IPS DF 6.9 (cell line): ENCODE measurements around the gene VWA3B.

ENCODE experiments used
- DNase-seq: peaks from one replicate; pipeline ENCODE4 v3.0.0-alpha.2; 2013; ENCODE audit warnings: low read depth, low spot score
- H3K27ac ChIP-seq: one replicate; pipeline ENCODE4 v1.5.1; 2013; ENCODE audit warnings: low read length, control low read depth
- H3K27me3 ChIP-seq: 2 replicates; pipeline ENCODE4 v1.6.1; 2013; ENCODE audit warnings: mild to moderate bottlenecking, low read length; ENCODE audit not compliant: control insufficient read depth, insufficient read depth
- H3K36me3 ChIP-seq: 2 replicates; pipeline ENCODE4 v1.6.1; 2013; ENCODE audit warnings: low read length; ENCODE audit not compliant: control insufficient read depth, insufficient read depth
- H3K4me1 ChIP-seq: 2 replicates; pipeline ENCODE4 v1.6.1; 2013; ENCODE audit warnings: low read length; ENCODE audit not compliant: control insufficient read depth, insufficient read depth
- H3K4me3 ChIP-seq: 2 replicates; pipeline ENCODE4 v1.5.1; 2013; ENCODE audit warnings: mild to moderate bottlenecking, low read length
- H3K9me3 ChIP-seq: 2 replicates; pipeline ENCODE4 v1.6.1; 2013; ENCODE audit warnings: low read length, inconsistent platforms; ENCODE audit not compliant: control insufficient read depth, insufficient read depth
- WGBS: extraction: QIAGEN DNeasy Blood & Tissue Kit; methylation state at CpG from one replicate; pipeline ENCODE4 v1.1.7; 2013; ENCODE audit warnings: mixed read lengths, missing lambda C conversion rate; ENCODE audit not compliant: insufficient read length, insufficient coverage; 5-methylcytosine and 5-hydroxymethylcytosine counted together

VWA3B gene

GRCh38 chr2:98341241-98341640, 254.3 kb downstream of the VWA3B start:
- H3K4me3 ChIP-seq, result no peak overlapping the region
- DNase-seq, result no peak
- no peaks in the 10 kb centered on the region for H3K9me3 ChIP-seq
- no CpG with 5 or more reads among the region's 2 CpGs for WGBS
- peaks cover 16% of the 10 kb centered on the region for H3K27me3 ChIP-seq
- no peak overlapping the region for H3K27ac ChIP-seq
- H3K36me3 ChIP-seq, result no peaks in the 10 kb centered on the region
- H3K4me1 ChIP-seq, result no peaks in the 10 kb centered on the region

- Histone ChIP-seq H3K9me3 (no peaks in the 10 kb centered on the region), H3K36me3 (no peaks in the 10 kb centered on the region), H3K27ac (no peak overlapping the region), H3K27me3 (peaks cover 33% of the 10 kb centered on the region), H3K4me3 (no peak overlapping the region), H3K4me1 (peaks cover 7% of the 10 kb centered on the region)
- DNase-seq, result no peak
- no CpG with 5 or more reads among the region's 3 CpGs for WGBS
Observed at GRCh38 chr2:98343285-98343684, 256.3 kb downstream of the VWA3B start.

- DNase-seq, result no peak
- H3K4me1 ChIP-seq, result peaks cover 7% of the 10 kb centered on the region
- no peak within 1 kb of the TSS for H3K27ac ChIP-seq
- WGBS, result no CpG with 5 or more reads among the region's 72 CpGs
- peak within 1 kb of the TSS; percentile 22; the same call in 1 of the 2 replicates for H3K4me3 ChIP-seq
- H3K9me3 ChIP-seq, result no peaks in the 10 kb centered on the region
- H3K27me3 ChIP-seq, result peaks cover 38% of the 10 kb centered on the region
- no peaks in the 10 kb centered on the region for H3K36me3 ChIP-seq
Observed at GRCh38 chr2:98346311-98347236, 259.6 kb downstream of the VWA3B start, which contains the start of gene CNGA3. Gene CNGA3 (plus strand): TSS chr2:98346456. CDS start chr2:98369976, 23,520 bp downstream.

GRCh38 chr2:98347298-98348065, 260.5 kb downstream of the VWA3B start:
- Histone ChIP-seq H3K4me3 (no peak overlapping the region; the same call in 1 of the 2 replicates), H3K36me3 (no peaks in the 10 kb centered on the region)
- no peak for DNase-seq

GRCh38 chr2:98348066-98348561, 261.1 kb downstream of the VWA3B start:
- Histone ChIP-seq H3K9me3 (no peaks in the 10 kb centered on the region), H3K36me3 (no peaks in the 10 kb centered on the region), H3K4me1 (peaks cover 7% of the 10 kb centered on the region), H3K27ac (no peak overlapping the region), H3K27me3 (peaks cover 38% of the 10 kb centered on the region), H3K4me3 (no peak overlapping the region)
- DNase-seq, result no peak
- no CpG with 5 or more reads among the region's 15 CpGs for WGBS

More at GRCh38 chr2:98347298-98348065, 260.5 kb downstream of the VWA3B start:
- WGBS, result no CpG with 5 or more reads among the region's 54 CpGs
- H3K27ac ChIP-seq, result no peak overlapping the region
- H3K9me3 ChIP-seq, result no peaks in the 10 kb centered on the region
- peaks cover 38% of the 10 kb centered on the region for H3K27me3 ChIP-seq
- H3K4me1 ChIP-seq, result peaks cover 7% of the 10 kb centered on the region

- no peak overlapping the region for H3K27ac ChIP-seq
- no peaks in the 10 kb centered on the region for H3K9me3 ChIP-seq
- no CpG with 5 or more reads among the region's 1 CpG for WGBS
- H3K36me3 ChIP-seq, result no peaks in the 10 kb centered on the region
- peaks cover 7% of the 10 kb centered on the region for H3K4me1 ChIP-seq
- peaks cover 29% of the 10 kb centered on the region for H3K27me3 ChIP-seq
- H3K4me3 ChIP-seq, result no peak overlapping the region
- no peak for DNase-seq
Observed at GRCh38 chr2:98350411-98350810, 263.4 kb downstream of the VWA3B start.

- WGBS, result no CpG with 5 or more reads among the region's 3 CpGs
- Histone ChIP-seq H3K4me1 (no peaks in the 10 kb centered on the region; the same call in 1 of the 2 replicates), H3K4me3 (no peak overlapping the region), H3K27ac (no peak overlapping the region), H3K27me3 (no peaks in the 10 kb centered on the region), H3K36me3 (no peaks in the 10 kb centered on the region), H3K9me3 (no peaks in the 10 kb centered on the region)
- DNase-seq, result no peak
Observed at GRCh38 chr2:98355881-98356280, 268.9 kb downstream of the VWA3B start.

- DNase-seq, result no peak
- Histone ChIP-seq H3K27me3 (no peaks in the 10 kb centered on the region), H3K4me1 (no peaks in the 10 kb centered on the region; the same call in 1 of the 2 replicates), H3K9me3 (no peaks in the 10 kb centered on the region), H3K36me3 (no peaks in the 10 kb centered on the region), H3K4me3 (no peak overlapping the region), H3K27ac (no peak overlapping the region)
- no CpG with 5 or more reads among the region's 7 CpGs for WGBS
Observed at GRCh38 chr2:98356729-98357128, 269.8 kb downstream of the VWA3B start.

- no CpG with 5 or more reads among the region's 3 CpGs for WGBS
- H3K4me3 ChIP-seq, result no peak overlapping the region
- H3K27ac ChIP-seq, result no peak overlapping the region
- no peak for DNase-seq
- no peaks in the 10 kb centered on the region for H3K27me3 ChIP-seq
- no peaks in the 10 kb centered on the region; the same call in 1 of the 2 replicates for H3K4me1 ChIP-seq
- H3K9me3 ChIP-seq, result no peaks in the 10 kb centered on the region
- H3K36me3 ChIP-seq, result no peaks in the 10 kb centered on the region
Observed at GRCh38 chr2:98357849-98358248, 270.9 kb downstream of the VWA3B start.

GRCh38 chr2:98359986-98360385, 273.0 kb downstream of the VWA3B start:
- no peaks in the 10 kb centered on the region for H3K36me3 ChIP-seq
- H3K27ac ChIP-seq, result no peak overlapping the region
- H3K4me1 ChIP-seq, result no peaks in the 10 kb centered on the region; the same call in 1 of the 2 replicates
- H3K4me3 ChIP-seq, result no peak overlapping the region
- no peaks in the 10 kb centered on the region for H3K9me3 ChIP-seq
- DNase-seq, result no peak
- no peaks in the 10 kb centered on the region for H3K27me3 ChIP-seq
- no CpG with 5 or more reads among the region's 1 CpG for WGBS
